Immature natural killer cell (primary cell): ENCODE data around the gene SUSD1. TPM values are rescaled to one million over a fixed set of nuclear protein-coding genes. Genes with fewer than 3 reads are reported as not detected.
"Not testable (repeated sequence)": the region's sequence is repeated elsewhere in the genome, so short reads cannot be mapped to it uniquely, and the experiment has no call there.

ENCODE experiments used
- DNase-seq, 3 donors: peaks; one replicate each; pipeline ENCODE4 v3.0.0; 2022; ENCODE audit warnings: mixed read lengths in 1 of 3
- H3K27ac Mint-ChIP-seq, 6 donors: one replicate each; pipeline ENCODE4 v1.8.0; 2020; ENCODE audit warnings: mixed read lengths in 6 of 6, mild to moderate bottlenecking in 5 of 6, inconsistent platforms in 4 of 6, moderate library complexity in 3 of 6
- H3K27me3 Mint-ChIP-seq, 3 donors: one replicate each; pipeline ENCODE4 v1.8.0; 2020 to 2021; ENCODE audit warnings: low read depth in 3 of 3, mild to moderate bottlenecking in 3 of 3, mixed read lengths in 3 of 3, moderate library complexity in 3 of 3, inconsistent platforms in 1 of 3
- H3K36me3 Mint-ChIP-seq, 3 donors: one replicate each; pipeline ENCODE4 v1.8.0; 2020; ENCODE audit warnings: mixed read lengths in 3 of 3, inconsistent platforms in 2 of 3, mild to moderate bottlenecking in 2 of 3
- H3K4me1 Mint-ChIP-seq, 2 donors: one replicate each; pipeline ENCODE4 v1.8.0; 2020; ENCODE audit warnings: inconsistent platforms in 2 of 2, mild to moderate bottlenecking in 2 of 2, mixed read lengths in 2 of 2, moderate library complexity in 1 of 2
- H3K4me3 Mint-ChIP-seq, 5 donors: one replicate each; pipeline ENCODE4 v1.8.0; 2020; ENCODE audit warnings: mild to moderate bottlenecking in 5 of 5, mixed read lengths in 5 of 5, inconsistent platforms in 3 of 5, moderate library complexity in 3 of 5
- H3K9me3 Mint-ChIP-seq, 6 donors: one replicate each; pipeline ENCODE4 v1.8.0; 2020; ENCODE audit warnings: mild to moderate bottlenecking in 6 of 6, mixed read lengths in 6 of 6, inconsistent platforms in 4 of 6, moderate library complexity in 3 of 6
- polyA plus RNA-seq, 3 donors: library from polyadenylated mRNA; unstranded; fragments of 300-500 nt; fragmentation: Illumina TruSeq; gene quantifications; one replicate each; pipeline ENCODE4 v1.2.3, GENCODE V29; 2021

Gene SUSD1
- polyA plus RNA-seq, 3 donors from 2014 or later = 32.3 to 66.8 (median 42.4) TPM

- Mint-ChIP-seq H3K36me3 (peaks cover 24 to 45% (median 39%) of the 10 kb centered on the region in 3 donors), H3K4me1 (peaks cover 27 to 41% of the 10 kb centered on the region in 2 donors), H3K27me3 (peaks cover 0 to 1% (median 0%) of the 10 kb centered on the region in 3 donors), H3K4me3 (no peak overlapping the region), H3K27ac (peak overlapping the region in 2 of 6 donors; percentile 42 to 68), H3K9me3 (no peaks in the 10 kb centered on the region)
- no peak for DNase-seq
Measured at GRCh38 chr9:112075009-112075378, 100.1 kb downstream of the SUSD1 start.

GRCh38 chr9:112074250-112075008 lies 100.7 kb downstream of the SUSD1 start:
- peak; percentile 43 to 49 (median 43) for DNase-seq
- H3K36me3 Mint-ChIP-seq = peaks cover 24 to 41% (median 38%) of the 10 kb centered on the region in 3 donors
- peaks cover 27 to 41% of the 10 kb centered on the region in 2 donors for H3K4me1 Mint-ChIP-seq
- H3K27ac Mint-ChIP-seq = peak overlapping the region in 4 of 6 donors; percentile 14 to 68 (median 31)
- H3K9me3 Mint-ChIP-seq = no peaks in the 10 kb centered on the region
- H3K4me3 Mint-ChIP-seq = no peak overlapping the region
- H3K27me3 Mint-ChIP-seq = peaks cover 0 to 3% (median 0%) of the 10 kb centered on the region in 3 donors

- Mint-ChIP-seq H3K27ac (peak overlapping the region in 1 of 6 donors; percentile 26), H3K36me3 (peaks cover 30 to 40% (median 32%) of the 10 kb centered on the region in 3 donors), H3K4me1 (peaks cover 27 to 41% of the 10 kb centered on the region in 2 donors)
- H3K9me3 Mint-ChIP-seq, H3K4me3 Mint-ChIP-seq, H3K27me3 Mint-ChIP-seq, DNase-seq: not testable (repeated sequence)
Measured at GRCh38 chr9:112073639-112074173, 101.4 kb downstream of the SUSD1 start.

DNA sequence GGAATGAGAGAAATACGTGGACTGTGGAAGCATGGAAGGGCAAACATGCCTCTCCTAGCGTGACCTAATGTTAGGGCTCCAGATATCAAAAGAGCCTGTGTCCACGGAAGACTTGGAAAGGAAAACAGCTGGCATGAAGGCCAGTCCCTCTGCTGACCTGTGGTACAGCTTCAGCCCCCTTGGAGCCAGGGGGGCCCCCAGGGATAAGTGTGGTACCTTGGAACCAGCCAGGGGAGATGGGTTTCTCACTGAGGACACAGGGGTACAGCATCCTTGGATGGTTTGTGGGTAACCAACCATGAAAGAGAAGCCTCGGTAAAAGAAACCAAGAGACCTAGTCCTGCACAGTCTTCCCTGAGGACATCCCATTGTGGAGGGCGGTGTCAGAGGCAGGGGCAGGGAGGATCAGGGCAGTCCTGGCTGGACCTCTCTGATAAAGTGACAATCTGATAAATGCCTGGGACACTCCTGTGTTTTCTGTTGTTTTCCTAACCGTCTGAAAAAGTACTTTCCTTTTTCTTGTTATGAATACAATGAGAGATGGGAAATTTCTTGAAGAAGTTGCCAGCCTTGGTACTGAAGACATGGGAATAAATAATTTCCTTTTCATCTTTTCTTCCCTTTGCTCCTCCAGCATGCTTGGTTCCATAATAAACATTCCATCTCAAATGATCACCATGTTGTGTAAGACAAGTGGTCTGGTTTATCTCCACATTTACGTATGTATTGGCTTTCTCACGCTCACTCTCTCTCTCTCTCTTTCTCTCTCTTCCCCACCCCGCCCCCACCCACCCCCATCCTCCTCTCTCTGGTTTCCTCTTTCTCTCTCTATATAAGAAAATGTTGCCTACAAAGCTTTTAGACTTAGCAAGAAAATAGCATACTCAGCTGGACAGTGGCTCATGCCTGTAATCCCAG lies 102.1 kb downstream of the SUSD1 start:
- no peak overlapping the region for H3K27ac Mint-ChIP-seq
- peaks cover 0 to 3% (median 0%) of the 10 kb centered on the region in 3 donors for H3K27me3 Mint-ChIP-seq
- H3K4me1 Mint-ChIP-seq = peaks cover 27 to 41% of the 10 kb centered on the region in 2 donors
- H3K4me3 Mint-ChIP-seq = no peak overlapping the region
- DNase-seq = no peak
- no peaks in the 10 kb centered on the region for H3K9me3 Mint-ChIP-seq
- H3K36me3 Mint-ChIP-seq = peaks cover 32 to 41% (median 35%) of the 10 kb centered on the region in 3 donors

DNA sequence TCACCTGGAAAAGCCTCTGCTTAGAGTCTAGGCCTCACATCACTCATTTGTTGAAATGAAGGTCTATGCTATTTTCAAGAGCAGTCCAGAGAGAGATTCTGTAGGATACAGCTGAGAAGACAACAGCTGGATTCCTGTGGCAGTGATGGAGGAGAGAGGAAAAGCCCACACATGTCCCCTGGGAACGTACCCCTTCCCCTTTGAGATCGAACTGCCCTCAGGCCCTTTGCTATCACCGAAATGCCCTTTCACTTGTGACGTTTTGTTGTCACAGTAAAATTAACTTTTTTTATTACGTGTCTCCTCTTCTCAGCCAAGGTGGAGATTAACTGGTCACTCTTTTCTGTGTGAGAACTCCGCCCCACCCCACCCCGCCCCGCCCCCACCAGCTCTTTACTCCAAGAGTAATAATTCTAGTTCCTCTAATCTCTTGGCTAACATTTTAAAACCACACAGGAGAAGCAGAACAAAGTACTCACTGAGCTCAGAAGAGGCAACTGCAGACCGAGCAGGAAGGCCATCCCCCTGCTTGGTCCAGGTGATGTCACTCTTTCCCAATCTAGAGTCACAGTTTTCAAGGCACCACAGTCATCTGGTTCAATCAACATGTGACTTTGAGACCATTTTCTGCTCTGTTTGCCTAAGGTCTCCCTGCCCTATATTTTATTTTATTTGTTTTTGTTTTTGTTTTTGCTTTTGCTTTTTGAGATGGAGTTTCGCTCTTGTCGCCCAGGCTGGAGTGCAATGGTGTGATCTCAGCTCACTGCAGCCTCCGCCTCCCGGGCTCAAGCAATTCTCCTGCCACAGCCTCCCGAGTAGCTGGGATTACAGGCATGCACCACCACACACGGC lies 105.6 kb downstream of the SUSD1 start:
- DNase-seq = no peak
- no peak overlapping the region for H3K4me3 Mint-ChIP-seq
- no peak overlapping the region for H3K27ac Mint-ChIP-seq
- peaks cover 1 to 2% (median 1%) of the 10 kb centered on the region in 3 donors for H3K27me3 Mint-ChIP-seq
- peaks cover 12 to 18% of the 10 kb centered on the region in 2 donors for H3K4me1 Mint-ChIP-seq
- H3K9me3 Mint-ChIP-seq = no peaks in the 10 kb centered on the region
- peaks cover 22 to 34% (median 23%) of the 10 kb centered on the region in 3 donors for H3K36me3 Mint-ChIP-seq

GRCh38 chr9:112065806-112066606 lies 109.1 kb downstream of the SUSD1 start:
- Mint-ChIP-seq H3K27me3 (peaks cover 1 to 4% (median 2%) of the 10 kb centered on the region in 3 donors), H3K4me3 (no peak overlapping the region), H3K4me1 (peaks cover 18 to 21% of the 10 kb centered on the region in 2 donors), H3K27ac (no peak overlapping the region), H3K36me3 (peaks cover 18 to 39% (median 31%) of the 10 kb centered on the region in 3 donors), H3K9me3 (no peaks in the 10 kb centered on the region)
- DNase-seq = no peak

DNA sequence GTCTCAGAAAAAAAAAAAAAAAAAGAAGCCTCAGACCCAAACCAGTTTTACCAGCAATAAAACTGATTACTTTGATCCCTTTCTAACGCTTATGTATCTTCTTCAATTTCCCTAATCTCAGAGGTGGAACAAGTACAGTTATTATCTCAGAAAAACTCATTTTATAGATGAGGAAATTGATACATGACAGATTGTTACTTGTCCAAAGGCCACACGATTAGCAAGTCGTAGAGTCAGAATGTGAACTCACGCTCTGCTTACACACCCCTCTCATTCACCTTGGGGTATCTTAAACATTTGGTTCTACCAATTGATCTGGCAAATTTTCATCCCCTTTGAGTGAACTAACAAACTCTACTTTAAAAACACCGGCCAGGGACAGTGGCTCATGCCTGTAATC lies 110.2 kb downstream of the SUSD1 start:
- DNase-seq = no peak
- H3K9me3 Mint-ChIP-seq = no peaks in the 10 kb centered on the region
- H3K36me3 Mint-ChIP-seq = peaks cover 12 to 36% (median 25%) of the 10 kb centered on the region in 3 donors
- no peak overlapping the region for H3K4me3 Mint-ChIP-seq
- no peak overlapping the region for H3K27ac Mint-ChIP-seq
- peaks cover 21 to 27% of the 10 kb centered on the region in 2 donors for H3K4me1 Mint-ChIP-seq
- peaks cover 1 to 4% (median 2%) of the 10 kb centered on the region in 3 donors for H3K27me3 Mint-ChIP-seq

DNA sequence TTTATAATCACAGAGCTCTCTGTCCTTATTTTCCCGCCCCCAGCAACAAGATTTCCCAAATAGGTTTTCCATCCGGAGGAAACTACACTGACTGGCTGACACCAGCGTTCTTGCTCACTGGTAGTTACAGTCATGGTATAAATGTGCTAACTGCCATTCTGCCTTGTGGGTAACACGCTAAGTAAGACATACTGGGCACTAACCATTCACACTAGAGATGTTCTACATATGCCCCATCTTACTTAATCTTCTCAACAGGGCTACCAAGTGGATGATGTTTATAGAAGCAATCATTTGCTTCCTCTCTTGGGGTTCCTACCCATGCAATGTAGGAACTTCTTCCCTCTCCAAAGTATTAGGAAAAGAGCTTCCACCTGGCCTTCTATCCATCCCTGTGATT lies 111.5 kb downstream of the SUSD1 start:
- H3K27ac Mint-ChIP-seq = peak overlapping the region in 1 of 6 donors; percentile 66
- H3K4me3 Mint-ChIP-seq = no peak overlapping the region
- H3K27me3 Mint-ChIP-seq = peaks cover 0 to 4% (median 2%) of the 10 kb centered on the region in 3 donors
- DNase-seq = no peak
- H3K9me3 Mint-ChIP-seq = no peaks in the 10 kb centered on the region
- peaks cover 13 to 39% (median 18%) of the 10 kb centered on the region in 3 donors for H3K36me3 Mint-ChIP-seq
- peaks cover 21 to 27% of the 10 kb centered on the region in 2 donors for H3K4me1 Mint-ChIP-seq

DNA sequence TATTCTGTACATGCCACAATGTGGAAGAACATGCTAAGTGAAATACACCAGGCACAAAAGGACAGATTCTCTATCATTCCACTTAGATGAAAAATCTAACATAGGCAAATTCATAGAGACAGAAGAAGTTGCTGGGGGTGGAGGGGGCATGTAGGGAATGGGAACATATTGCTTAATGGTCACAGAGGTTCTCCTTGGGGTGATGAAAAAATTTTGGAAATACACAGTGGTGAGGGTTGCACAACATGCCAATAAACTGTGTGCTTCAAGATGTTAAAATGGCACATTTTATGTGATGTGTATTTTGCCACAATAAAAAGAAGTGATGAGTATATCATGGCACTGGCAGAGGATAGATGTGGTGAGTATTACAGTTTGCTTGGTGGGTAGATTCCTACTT lies 111.9 kb downstream of the SUSD1 start:
- Mint-ChIP-seq H3K36me3 (peaks cover 16 to 41% (median 21%) of the 10 kb centered on the region in 3 donors), H3K27ac (peak overlapping the region in 2 of 6 donors; percentile 28 to 40), H3K9me3 (no peaks in the 10 kb centered on the region), H3K27me3 (peaks cover 0 to 4% (median 2%) of the 10 kb centered on the region in 3 donors), H3K4me3 (no peak overlapping the region), H3K4me1 (peaks cover 21 to 27% of the 10 kb centered on the region in 2 donors)
- DNase-seq = no peak

- Mint-ChIP-seq H3K9me3 (no peaks in the 10 kb centered on the region), H3K27me3 (peaks cover 0 to 3% (median 0%) of the 10 kb centered on the region in 3 donors), H3K4me1 (peaks cover 21 to 27% of the 10 kb centered on the region in 2 donors), H3K4me3 (peak overlapping the region in 2 of 5 donors; percentile 11 to 54), H3K27ac (peak overlapping the region; percentile 70 to 87 (median 76)), H3K36me3 (peaks cover 20 to 49% (median 34%) of the 10 kb centered on the region in 3 donors)
- DNase-seq = peak; percentile 35 to 46 (median 44)
Measured at GRCh38 chr9:112061152-112061740, 113.9 kb downstream of the SUSD1 start.

DNA sequence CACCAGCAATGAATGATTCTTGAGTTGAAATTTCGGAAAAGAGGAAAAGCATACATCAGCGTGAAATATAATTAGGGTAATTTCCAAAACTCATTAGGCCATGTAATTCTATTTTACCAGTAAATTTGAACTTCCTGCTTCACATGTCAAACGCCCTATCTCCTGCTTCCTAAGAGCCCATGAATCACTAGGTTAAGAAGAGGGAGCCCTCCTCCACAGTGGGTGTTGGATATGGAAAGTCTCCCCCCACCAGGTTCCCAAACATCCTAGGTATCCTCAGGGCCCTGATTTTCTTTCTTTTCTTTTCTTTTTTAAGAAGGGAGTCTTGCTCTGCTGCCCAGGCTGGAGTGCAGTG lies 115.2 kb downstream of the SUSD1 start:
- no peak for DNase-seq
- H3K4me3 Mint-ChIP-seq = no peak overlapping the region
- peaks cover 20 to 27% of the 10 kb centered on the region in 2 donors for H3K4me1 Mint-ChIP-seq
- no peaks in the 10 kb centered on the region for H3K9me3 Mint-ChIP-seq
- H3K27me3 Mint-ChIP-seq = peaks cover 0 to 3% (median 0%) of the 10 kb centered on the region in 3 donors
- peak overlapping the region in 1 of 6 donors; percentile 73 for H3K27ac Mint-ChIP-seq
- H3K36me3 Mint-ChIP-seq = peaks cover 24 to 53% (median 31%) of the 10 kb centered on the region in 3 donors
